Measurements from ENCODE around the gene ACMSD. TPM values are rescaled to one million over a fixed set of nuclear protein-coding genes. Genes with fewer than 3 reads are reported as not detected.
"Not testable (repeated sequence)": the region's sequence is repeated elsewhere in the genome, so short reads cannot be mapped to it uniquely, and the experiment has no call there.

Gene ACMSD
- total RNA-seq: not detected

- POLR2A ChIA-PET: no interaction called here
- CTCF ChIA-PET: no interaction called here
Observed at GRCh38 chr2:134838143-134838620, at the start of gene ACMSD. Gene ACMSD, plus strand, starts transcription at chr2:134838616. Its CDS starts 67 bp downstream, at chr2:134838683.

GRCh38 chr2:134790487-134790886, 47.9 kb upstream of the ACMSD start:
- POLR2A ChIA-PET: no interaction called here

GRCh38 chr2:134791616-134792015, 46.8 kb upstream of the ACMSD start:
- ChIA-PET POLR2A (no interaction called here), CTCF (no interaction called here)

More at GRCh38 chr2:134790487-134790886, 47.9 kb upstream of the ACMSD start:
- CTCF ChIA-PET: no interaction called here

- CTCF ChIA-PET: no interaction called here
Observed at GRCh38 chr2:134792186-134792585, 46.2 kb upstream of the ACMSD start.

GRCh38 chr2:134795765-134796164, 42.7 kb upstream of the ACMSD start:
- ChIA-PET POLR2A (no interaction called here), CTCF (no interaction called here)

More at GRCh38 chr2:134792186-134792585, 46.2 kb upstream of the ACMSD start:
- POLR2A ChIA-PET: no interaction called here

- CTCF ChIA-PET: no interaction called here
- POLR2A ChIA-PET: no interaction called here
Observed at GRCh38 chr2:134796373-134796772, 42.0 kb upstream of the ACMSD start.

- POLR2A ChIA-PET: no interaction called here
Observed at GRCh38 chr2:134799936-134800335, 38.5 kb upstream of the ACMSD start.

GRCh38 chr2:134800341-134800740, 38.1 kb upstream of the ACMSD start:
- POLR2A ChIA-PET: no interaction called here

More at GRCh38 chr2:134799936-134800335, 38.5 kb upstream of the ACMSD start:
- CTCF ChIA-PET: interaction anchor here (1.0 kb wide), 1 partner anchor 143 kb away, joined by 3 read pairs; no protein-coding TSS in a partner anchor

GRCh38 chr2:134803609-134804405, 34.6 kb upstream of the ACMSD start:
- CTCF ChIA-PET, POLR2A ChIA-PET: not testable (repeated sequence)

More at GRCh38 chr2:134800341-134800740, 38.1 kb upstream of the ACMSD start:
- CTCF ChIA-PET: no interaction called here

- ChIA-PET POLR2A (no interaction called here), CTCF (no interaction called here)
Observed at GRCh38 chr2:134815741-134816140, 22.7 kb upstream of the ACMSD start.

GRCh38 chr2:134818321-134818720, 20.1 kb upstream of the ACMSD start:
- ChIA-PET CTCF (no interaction called here), POLR2A (no interaction called here)

GRCh38 chr2:134819334-134819733, 19.1 kb upstream of the ACMSD start:
- POLR2A ChIA-PET: no interaction called here
- CTCF ChIA-PET: no interaction called here

- CTCF ChIA-PET: no interaction called here
- POLR2A ChIA-PET: no interaction called here
Observed at GRCh38 chr2:134823431-134823830, 15.0 kb upstream of the ACMSD start.

GRCh38 chr2:134823832-134824231, 14.6 kb upstream of the ACMSD start:
- ChIA-PET CTCF (no interaction called here), POLR2A (no interaction called here)

- CTCF ChIA-PET: interaction anchor here (1.3 kb wide), 1 partner anchor 19 kb away, joined by 3 read pairs; no protein-coding TSS in a partner anchor
- POLR2A ChIA-PET: not testable (repeated sequence)
Observed at GRCh38 chr2:134825716-134826115, 12.7 kb upstream of the ACMSD start.

GRCh38 chr2:134835471-134835870, 2.9 kb upstream of the ACMSD start:
- POLR2A ChIA-PET: no interaction called here
- CTCF ChIA-PET: no interaction called here

GRCh38 chr2:134836986-134837385, 1.4 kb upstream of the ACMSD start:
- POLR2A ChIA-PET: no interaction called here
- CTCF ChIA-PET: no interaction called here

GRCh38 chr2:134839649-134840048, 1.2 kb downstream of the ACMSD start:
- CTCF ChIA-PET: no interaction called here
- POLR2A ChIA-PET: no interaction called here

- CTCF ChIA-PET: no interaction called here
- POLR2A ChIA-PET: no interaction called here
Observed at GRCh38 chr2:134842930-134843490, 4.6 kb downstream of the ACMSD start.

GRCh38 chr2:134843968-134844367, 5.6 kb downstream of the ACMSD start:
- ChIA-PET CTCF (no interaction called here), POLR2A (no interaction called here)

- ChIA-PET CTCF (interaction anchor here (0.8 kb wide), 1 partner anchor 20 kb away, joined by 3 read pairs; no protein-coding TSS in a partner anchor), POLR2A (no interaction called here)
Observed at GRCh38 chr2:134845028-134845427, 6.6 kb downstream of the ACMSD start.

Measured in activated CD8-positive, alpha-beta memory T cell treated with anti-CD3 and anti-CD28 coated beads for 36 hours (primary cell).